SJCRH30 (cell line): ENCODE data around the gene GNAQ. TPM values are rescaled to one million over a fixed set of nuclear protein-coding genes. Genes with fewer than 3 reads are reported as not detected.
"Not testable (repeated sequence)": the region's sequence is repeated elsewhere in the genome, so short reads cannot be mapped to it uniquely, and the experiment has no call there.

Source experiments
- DNase-seq, 2 experiments: peaks; one replicate each; pipeline ENCODE4 v3.0.0-alpha.2; 2015 to 2020
- H3K27ac ChIP-seq: fragments of 250-450 bp; sonication (Bioruptor Pico); 2 replicates; pipeline ENCODE4 v1.5.1; 2020; ENCODE audit warnings: mild to moderate bottlenecking, moderate library complexity
- H3K27me3 ChIP-seq: fragments of 250-450 bp; sonication (Bioruptor Pico); 2 replicates; pipeline ENCODE4 v1.5.1; 2020; ENCODE audit warnings: mild to moderate bottlenecking, moderate library complexity
- H3K36me3 ChIP-seq: fragments of 250-450 bp; sonication (Bioruptor Pico); 2 replicates; pipeline ENCODE4 v1.5.1; 2020; ENCODE audit warnings: mild to moderate bottlenecking, moderate library complexity
- H3K4me1 ChIP-seq: fragments of 250-450 bp; sonication (Bioruptor Pico); 2 replicates; pipeline ENCODE4 v1.5.1; 2020; ENCODE audit warnings: mild to moderate bottlenecking, moderate library complexity
- H3K4me3 ChIP-seq: fragments of 250-450 bp; sonication (Bioruptor Pico); 2 replicates; pipeline ENCODE4 v1.5.1; 2020; ENCODE audit warnings: mild to moderate bottlenecking, moderate library complexity
- H3K9me3 ChIP-seq: fragments of 250-450 bp; sonication (Bioruptor Pico); replicated peaks from 2 replicates; pipeline ENCODE4 v1.5.1; 2020; ENCODE audit warnings: mild to moderate bottlenecking, moderate library complexity
- total RNA-seq: library from RNA; depleted of rRNA; stranded (reverse); fragments of >200 nt; shearing (Covaris generic); gene quantifications from 2 replicates; pipeline ENCODE4 v1.2.3, GENCODE V29; 2014; rRNA removed

The GNAQ gene
- total RNA-seq = 25.6 and 28.8 TPM in 2 replicates

GRCh38 chr9:78031444-78031892 lies at the start of gene GNAQ:
Gene GNAQ (minus strand): TSS chr9:78031811. CDS start chr9:78031235, 576 bp downstream.
- Histone ChIP-seq H3K36me3 (no peaks in the 10 kb centered on the region), H3K4me3 (peak within 1 kb of the TSS; percentile 88), H3K9me3 (no peaks in the 10 kb centered on the region), H3K27ac (peak within 1 kb of the TSS; percentile 61; the same call in 1 of the 2 replicates), H3K4me1 (no peaks in the 10 kb centered on the region), H3K27me3 (no peaks in the 10 kb centered on the region)
- peak; percentile 44 to 58 for DNase-seq

DNA sequence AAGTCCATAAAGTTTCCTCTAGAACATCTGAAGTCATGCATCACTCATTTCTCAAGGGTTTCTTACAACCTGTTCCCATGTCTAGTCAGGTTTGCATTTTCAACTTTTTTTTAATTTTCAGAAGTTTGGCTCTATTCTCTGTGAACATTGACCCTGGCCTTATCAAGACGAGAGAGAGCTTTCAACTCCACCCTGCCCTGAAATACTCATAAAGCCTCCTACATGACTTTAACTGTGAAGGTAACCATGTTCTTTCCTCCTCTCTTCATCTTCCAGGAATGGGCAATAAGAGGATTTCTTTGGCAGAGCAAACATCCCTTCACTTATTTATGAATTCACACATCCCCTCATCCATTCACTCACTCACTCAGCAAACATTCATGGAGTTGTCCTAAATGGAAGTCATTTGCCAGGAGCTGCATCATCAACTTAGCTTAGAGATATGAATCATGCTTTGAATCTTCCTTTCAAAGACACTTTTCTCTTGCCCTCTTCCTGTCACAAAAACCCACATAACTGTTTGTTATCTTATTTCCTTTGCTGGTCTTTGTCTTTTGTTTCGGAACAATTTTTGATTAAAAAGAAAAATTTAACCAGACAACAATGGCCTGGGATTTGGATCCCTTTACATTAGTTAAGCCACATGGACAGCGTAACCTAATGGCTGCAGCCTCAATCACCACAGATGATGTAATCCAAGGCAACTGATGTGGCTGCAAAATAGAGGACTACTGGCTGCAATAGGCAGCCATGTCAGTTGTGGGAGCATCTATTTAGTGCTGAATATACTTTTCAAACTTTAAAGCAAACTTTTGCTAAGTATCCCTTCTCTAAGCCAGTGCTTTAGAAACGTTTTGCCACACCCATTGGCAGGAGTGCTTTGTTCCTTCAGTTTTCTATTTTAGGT lies 43.0 kb upstream of the GNAQ start:
- Histone ChIP-seq H3K36me3 (no peaks in the 10 kb centered on the region), H3K27me3 (no peaks in the 10 kb centered on the region), H3K4me1 (no peaks in the 10 kb centered on the region), H3K9me3 (peaks cover 11% of the 10 kb centered on the region), H3K4me3 (no peak overlapping the region), H3K27ac (no peak overlapping the region)
- no peak for DNase-seq

DNA sequence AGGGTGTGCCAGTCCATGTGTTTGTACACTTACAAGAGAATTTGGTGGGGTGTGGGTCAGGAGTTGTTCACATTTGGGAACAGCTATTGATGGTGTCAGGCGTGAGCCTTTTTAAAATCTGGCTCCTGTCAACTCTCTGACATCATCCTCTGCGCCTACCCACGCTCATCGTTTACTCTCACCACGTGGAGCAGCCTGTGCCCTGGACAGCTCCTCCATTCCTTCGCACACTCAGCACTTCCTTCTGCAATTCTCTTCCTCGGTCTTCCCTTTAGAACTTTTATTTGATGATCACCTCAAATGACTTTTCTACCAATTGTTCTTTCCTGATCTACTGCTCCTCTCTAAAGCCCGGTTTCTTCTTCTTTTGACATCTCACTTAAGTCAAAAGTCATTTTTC lies 42.1 kb upstream of the GNAQ start:
- no peak for DNase-seq
- Histone ChIP-seq H3K27me3 (no peaks in the 10 kb centered on the region), H3K9me3 (peaks cover 6% of the 10 kb centered on the region; the same call in 1 of the 2 replicates), H3K36me3 (no peaks in the 10 kb centered on the region), H3K4me1 (no peaks in the 10 kb centered on the region), H3K27ac (no peak overlapping the region), H3K4me3 (no peak overlapping the region)

DNA sequence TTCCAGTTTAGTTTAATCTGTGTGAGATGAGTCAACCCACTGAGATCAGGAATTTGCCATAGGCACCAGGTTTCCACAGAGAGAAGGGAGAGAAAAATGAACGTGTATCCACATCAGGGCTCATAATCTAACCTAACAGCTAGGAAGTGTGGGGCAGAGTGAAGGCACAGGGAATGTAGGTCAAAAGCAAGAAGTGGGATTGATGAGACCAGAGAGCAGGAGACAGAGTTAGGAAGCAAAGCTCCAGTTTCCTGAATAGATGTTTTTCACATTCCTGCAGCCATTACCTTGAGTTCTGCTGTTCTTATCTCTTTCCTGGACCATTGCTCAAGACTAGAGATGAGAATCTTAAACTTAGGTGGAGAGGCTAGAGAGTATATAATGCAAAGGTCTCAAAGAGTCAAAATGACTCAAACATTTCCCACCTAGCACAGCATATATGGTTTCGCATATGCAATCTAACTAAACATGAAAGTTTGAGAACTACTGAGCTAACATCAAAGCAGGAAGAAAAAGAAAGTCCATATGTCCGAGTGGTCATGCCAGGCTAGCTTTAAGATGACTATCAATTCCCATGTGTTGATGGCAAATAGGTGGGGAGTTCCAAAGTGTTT lies 41.1 kb upstream of the GNAQ start:
- H3K27ac ChIP-seq = no peak overlapping the region
- H3K4me1 ChIP-seq = no peaks in the 10 kb centered on the region
- no peak overlapping the region for H3K4me3 ChIP-seq
- no peak for DNase-seq
- H3K36me3 ChIP-seq = no peaks in the 10 kb centered on the region
- no peaks in the 10 kb centered on the region for H3K27me3 ChIP-seq
- no peaks in the 10 kb centered on the region for H3K9me3 ChIP-seq

GRCh38 chr9:78070521-78070920 lies 38.9 kb upstream of the GNAQ start:
- no peak overlapping the region for H3K27ac ChIP-seq
- no peak for DNase-seq

GRCh38 chr9:78064075-78064474 lies 32.5 kb upstream of the GNAQ start:
- Histone ChIP-seq H3K27me3 (no peaks in the 10 kb centered on the region), H3K4me1 (no peaks in the 10 kb centered on the region), H3K4me3 (no peak overlapping the region), H3K27ac (no peak overlapping the region), H3K36me3 (no peaks in the 10 kb centered on the region), H3K9me3 (no peaks in the 10 kb centered on the region; the same call in 1 of the 2 replicates)
- no peak for DNase-seq

More at GRCh38 chr9:78070521-78070920, 38.9 kb upstream of the GNAQ start:
- no peak overlapping the region for H3K4me3 ChIP-seq
- H3K9me3 ChIP-seq = no peaks in the 10 kb centered on the region; the same call in 1 of the 2 replicates
- H3K36me3 ChIP-seq = no peaks in the 10 kb centered on the region
- no peaks in the 10 kb centered on the region for H3K4me1 ChIP-seq
- no peaks in the 10 kb centered on the region for H3K27me3 ChIP-seq

- no peak for DNase-seq
- Histone ChIP-seq H3K9me3 (no peaks in the 10 kb centered on the region; the same call in 1 of the 2 replicates), H3K36me3 (no peaks in the 10 kb centered on the region), H3K27ac (no peak overlapping the region), H3K4me1 (no peaks in the 10 kb centered on the region), H3K4me3 (no peak overlapping the region), H3K27me3 (no peaks in the 10 kb centered on the region)
Observed at GRCh38 chr9:78062710-78063109, 31.1 kb upstream of the GNAQ start.

GRCh38 chr9:78054218-78054617 lies 22.6 kb upstream of the GNAQ start:
- DNase-seq, H3K27ac ChIP-seq: not testable (repeated sequence)

GRCh38 chr9:78053627-78054026 lies 22.0 kb upstream of the GNAQ start:
- no peak overlapping the region for H3K27ac ChIP-seq
- no peaks in the 10 kb centered on the region for H3K36me3 ChIP-seq
- H3K9me3 ChIP-seq = peaks cover 3% of the 10 kb centered on the region; the same call in 1 of the 2 replicates
- no peaks in the 10 kb centered on the region for H3K27me3 ChIP-seq
- no peak for DNase-seq
- H3K4me3 ChIP-seq = no peak overlapping the region
- H3K4me1 ChIP-seq = no peaks in the 10 kb centered on the region

More at GRCh38 chr9:78054218-78054617, 22.6 kb upstream of the GNAQ start:
- H3K36me3 ChIP-seq, H3K4me1 ChIP-seq, H3K9me3 ChIP-seq, H3K27me3 ChIP-seq, H3K4me3 ChIP-seq: not testable (repeated sequence)

- no peak for DNase-seq
- Histone ChIP-seq H3K9me3 (0 out of 2 replicates have a peak, but pooled peaks cover 3% of the 10 kb centered on the region), H3K4me1 (no peaks in the 10 kb centered on the region), H3K36me3 (no peaks in the 10 kb centered on the region), H3K27ac (no peak overlapping the region), H3K27me3 (no peaks in the 10 kb centered on the region), H3K4me3 (no peak overlapping the region)
Observed at GRCh38 chr9:78050421-78050820, 18.8 kb upstream of the GNAQ start.

GRCh38 chr9:78049484-78049883 lies 17.9 kb upstream of the GNAQ start:
- Histone ChIP-seq H3K9me3 (no peaks in the 10 kb centered on the region), H3K36me3 (no peaks in the 10 kb centered on the region), H3K4me3 (no peak overlapping the region), H3K27ac (no peak overlapping the region), H3K27me3 (no peaks in the 10 kb centered on the region), H3K4me1 (no peaks in the 10 kb centered on the region)
- DNase-seq = no peak

DNA sequence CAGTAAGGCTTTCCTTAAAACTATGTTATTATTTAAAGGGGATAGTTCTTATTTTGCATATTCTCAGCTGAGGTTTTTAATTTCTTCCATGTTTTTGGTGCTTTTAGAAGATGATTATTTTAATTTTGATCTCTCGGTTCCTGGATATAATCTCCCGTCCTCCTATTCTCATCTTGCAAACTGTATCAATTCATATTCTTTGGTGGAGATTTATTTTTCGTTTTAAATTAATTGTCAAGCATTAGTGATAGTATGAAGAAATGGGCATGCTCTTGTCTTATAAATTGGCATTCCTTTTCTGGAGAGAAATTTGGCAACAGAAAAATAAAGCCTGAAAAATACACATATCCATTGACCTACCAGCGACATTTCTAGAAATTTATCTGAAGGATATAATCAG lies 15.5 kb upstream of the GNAQ start:
- DNase-seq = no peak
- no peaks in the 10 kb centered on the region for H3K4me1 ChIP-seq

GRCh38 chr9:78046112-78046511 lies 14.5 kb upstream of the GNAQ start:
- Histone ChIP-seq H3K4me3 (no peak overlapping the region), H3K9me3 (no peaks in the 10 kb centered on the region), H3K4me1 (no peaks in the 10 kb centered on the region), H3K27ac (no peak overlapping the region), H3K27me3 (no peaks in the 10 kb centered on the region), H3K36me3 (no peaks in the 10 kb centered on the region)
- DNase-seq = no peak

More for the DNA sequence above, 15.5 kb upstream of the GNAQ start:
- Histone ChIP-seq H3K4me3 (no peak overlapping the region), H3K27me3 (no peaks in the 10 kb centered on the region), H3K9me3 (no peaks in the 10 kb centered on the region), H3K27ac (no peak overlapping the region), H3K36me3 (no peaks in the 10 kb centered on the region)

DNA sequence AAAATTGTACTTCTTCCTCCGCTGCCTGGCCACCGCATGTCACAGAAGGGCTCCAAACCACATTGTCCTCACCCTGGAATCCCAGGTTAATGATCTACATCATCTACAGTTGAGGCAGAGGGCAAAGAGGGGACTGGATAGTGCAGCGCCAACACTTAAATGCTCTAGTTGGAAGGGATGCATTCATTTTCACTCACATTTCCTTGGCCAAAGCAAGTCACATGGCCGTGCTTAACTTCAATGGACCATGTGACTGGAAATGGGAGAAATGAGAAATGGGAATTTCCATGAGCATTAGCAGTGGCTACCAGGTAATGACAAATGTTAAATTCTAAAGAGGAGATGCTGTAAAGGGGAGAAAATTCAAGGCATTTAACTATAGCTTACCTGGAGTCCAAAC lies 13.3 kb upstream of the GNAQ start:
- no peaks in the 10 kb centered on the region for H3K9me3 ChIP-seq

DNA sequence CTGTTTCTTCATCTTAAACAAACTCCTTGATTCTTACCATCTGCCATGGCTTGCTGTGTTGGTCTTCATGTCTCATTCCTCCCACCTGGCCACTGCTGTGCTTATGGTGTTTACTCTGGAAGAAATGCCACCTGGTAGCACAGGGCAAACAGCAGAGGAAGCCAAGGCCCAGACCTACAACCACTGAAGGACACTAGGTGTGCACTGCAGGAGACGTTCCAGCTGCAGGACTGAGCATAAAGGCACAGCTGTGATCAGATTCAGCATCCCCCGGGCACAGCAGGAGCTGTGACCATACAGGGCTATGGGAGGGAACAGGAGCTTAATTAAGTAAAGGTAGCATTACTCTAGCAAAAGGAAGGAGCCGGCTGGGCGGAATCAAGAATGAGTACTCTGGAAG lies 12.6 kb upstream of the GNAQ start:
- Histone ChIP-seq H3K27ac (no peak overlapping the region), H3K36me3 (no peaks in the 10 kb centered on the region), H3K4me1 (no peaks in the 10 kb centered on the region), H3K9me3 (no peaks in the 10 kb centered on the region), H3K4me3 (no peak overlapping the region), H3K27me3 (no peaks in the 10 kb centered on the region)
- no peak for DNase-seq

More for the DNA sequence above, 13.3 kb upstream of the GNAQ start:
- DNase-seq = no peak
- Histone ChIP-seq H3K4me1 (no peaks in the 10 kb centered on the region), H3K4me3 (no peak overlapping the region), H3K27me3 (no peaks in the 10 kb centered on the region), H3K27ac (no peak overlapping the region), H3K36me3 (no peaks in the 10 kb centered on the region)
